Renal pelvis (tissue), 4 donors: ENCODE data around the gene NFS1. TPM values are rescaled to one million over a fixed set of nuclear protein-coding genes. Genes with fewer than 3 reads are reported as not detected.
"Not testable (repeated sequence)": the region's sequence is repeated elsewhere in the genome, so short reads cannot be mapped to it uniquely, and the experiment has no call there.

ENCODE experiments used
- DNase-seq: peaks from one replicate; pipeline ENCODE4 v3.0.0-alpha.2; 2013
- polyA plus RNA-seq, 3 donors: library from polyadenylated mRNA; unstranded; fragments of 120-200 nt; gene quantifications; one replicate each; pipeline ENCODE4 v1.2.1, GENCODE V29; 2013; ENCODE audit not compliant: insufficient read length in 3 of 3

NFS1 gene
- polyA plus RNA-seq, 3 donors = 27.3 to 31.6 (median 31.1) TPM

- not testable (repeated sequence) for DNase-seq
These were observed 14.0 kb upstream of the NFS1 start for GRCh38 chr20:35713120-35713519.

- no peak for DNase-seq
These were observed 12.5 kb upstream of the NFS1 start for GRCh38 chr20:35711588-35712209.

GRCh38 chr20:35710884-35711587, 11.9 kb upstream of the NFS1 start:
- DNase-seq = no peak

GRCh38 chr20:35710039-35710438, 10.9 kb upstream of the NFS1 start:
- DNase-seq = no peak

GRCh38 chr20:35709259-35709658, 10.1 kb upstream of the NFS1 start:
- no peak for DNase-seq

GRCh38 chr20:35708502-35708901, 9.3 kb upstream of the NFS1 start:
- no peak for DNase-seq

GRCh38 chr20:35706591-35707529, 7.7 kb upstream of the NFS1 start:
- DNase-seq = not testable (repeated sequence)

- not testable (repeated sequence) for DNase-seq
These were observed 6.7 kb upstream of the NFS1 start for GRCh38 chr20:35705894-35706293.

- DNase-seq = no peak
These were observed 5.5 kb upstream of the NFS1 start for GRCh38 chr20:35704514-35705261.

GRCh38 chr20:35702824-35703695, 3.9 kb upstream of the NFS1 start:
- DNase-seq = no peak

GRCh38 chr20:35702051-35702823, 3.1 kb upstream of the NFS1 start:
- DNase-seq = no peak

- DNase-seq = no peak
These were observed 1.5 kb upstream of the NFS1 start for GRCh38 chr20:35700625-35701148.

GRCh38 chr20:35699957-35700624, 939 bp upstream of the NFS1 start:
- no peak for DNase-seq

- no peak for DNase-seq
These were observed 640 bp downstream of the NFS1 start for GRCh38 chr20:35698298-35699126.

GRCh38 chr20:35697696-35698297, 1.4 kb downstream of the NFS1 start:
- no peak for DNase-seq

GRCh38 chr20:35695978-35696377, 3.2 kb downstream of the NFS1 start:
- no peak for DNase-seq

GRCh38 chr20:35695245-35695749, 3.9 kb downstream of the NFS1 start:
- DNase-seq = no peak

- DNase-seq = no peak
These were observed 8.9 kb downstream of the NFS1 start for GRCh38 chr20:35690265-35690664.
